ENCODE data around the gene GCA. TPM values are rescaled to one million over a fixed set of nuclear protein-coding genes. Genes with fewer than 3 reads are reported as not detected.

The GCA gene
- polyA plus RNA-seq, 1 donor from 2014 or later = 45.3 TPM

GRCh38 chr2:162315938-162316337, 28.0 kb upstream of the GCA start:
- no peak overlapping the region for H3K27ac ChIP-seq (ENCODE audit: low read length)
- no peak overlapping the region for H2AFZ ChIP-seq (ENCODE audit: low read depth, low read length)
- H3K79me2 ChIP-seq (replicated peaks; ENCODE audit: insufficient read depth, low read length) = no peaks in the 10 kb centered on the region
- H3K9ac ChIP-seq (ENCODE audit: low read length) = no peak overlapping the region
- no peaks in the 10 kb centered on the region for H3F3A ChIP-seq (ENCODE audit: insufficient read depth, low read length, poor library complexity, severe bottlenecking)
- no peaks in the 10 kb centered on the region for H3K27me3 ChIP-seq (ENCODE audit: insufficient read depth, low read depth, low read length)
- H3K36me3 ChIP-seq (ENCODE audit: insufficient read depth, low read length) = no peaks in the 10 kb centered on the region
- H3K9me3 ChIP-seq (ENCODE audit: low read length) = no peaks in the 10 kb centered on the region
- TF ChIP-seq EP300 (conservative IDR thresholded peaks at IDR 0.05; ENCODE audit: poor library complexity, severe bottlenecking) = no peak
- no peak for TF ChIP-seq CTCF (IDR thresholded peaks at IDR 0.05; ENCODE audit: poor library complexity, severe bottlenecking)
- TF ChIP-seq SMC3 (conservative IDR thresholded peaks at IDR 0.05; ENCODE audit: poor library complexity) = no peak
- TF ChIP-seq EZH2 (IDR thresholded peaks at IDR 0.05; ENCODE audit: borderline replicate concordance, insufficient read depth, low read length, poor library complexity, severe bottlenecking) = no peak
- TF ChIP-seq MXI1 (conservative IDR thresholded peaks at IDR 0.05; ENCODE audit: poor library complexity, severe bottlenecking) = no peak
- no peak for TF ChIP-seq RAD21 (conservative IDR thresholded peaks at IDR 0.05)
- TF ChIP-seq REST (IDR thresholded peaks at IDR 0.05; ENCODE audit: borderline replicate concordance) = no peak
- TF ChIP-seq POLR2AphosphoS5 (IDR thresholded peaks at IDR 0.05) = no peak
- no peak for TF ChIP-seq TAF1 (IDR thresholded peaks at IDR 0.05; ENCODE audit: low read depth)
- H3K4me3 ChIP-seq (ENCODE audit: low read length) = no peak overlapping the region
- no peaks in the 10 kb centered on the region for H3K9me2 ChIP-seq (ENCODE audit: insufficient read depth, low read length)
- H3K4me2 ChIP-seq (ENCODE audit: low read length) = no peak overlapping the region
- no peaks in the 10 kb centered on the region for H4K20me1 ChIP-seq (ENCODE audit: insufficient read depth)

- Histone ChIP-seq H3K9me3 (ENCODE audit: low read length) (no peaks in the 10 kb centered on the region), H3K36me3 (ENCODE audit: insufficient read depth, low read length) (no peaks in the 10 kb centered on the region), H3K27me3 (ENCODE audit: insufficient read depth, low read depth, low read length) (no peaks in the 10 kb centered on the region), H3K9ac (ENCODE audit: low read length) (no peak overlapping the region), H3K4me2 (ENCODE audit: low read length) (no peak overlapping the region), H2AFZ (ENCODE audit: low read depth, low read length) (no peak overlapping the region), H4K20me1 (ENCODE audit: insufficient read depth) (no peaks in the 10 kb centered on the region), H3K9me2 (ENCODE audit: insufficient read depth, low read length) (no peaks in the 10 kb centered on the region), H3K27ac (ENCODE audit: low read length) (no peak overlapping the region), H3F3A (ENCODE audit: insufficient read depth, low read length, poor library complexity, severe bottlenecking) (no peaks in the 10 kb centered on the region), H3K4me3 (ENCODE audit: low read length) (no peak overlapping the region), H3K79me2 (replicated peaks; ENCODE audit: insufficient read depth, low read length) (no peaks in the 10 kb centered on the region)
- TF ChIP-seq TAF1 (IDR thresholded peaks at IDR 0.05; ENCODE audit: low read depth) (no peak), MXI1 (conservative IDR thresholded peaks at IDR 0.05; ENCODE audit: poor library complexity, severe bottlenecking) (no peak), CTCF (IDR thresholded peaks at IDR 0.05; ENCODE audit: poor library complexity, severe bottlenecking) (no peak), POLR2AphosphoS5 (IDR thresholded peaks at IDR 0.05) (no peak), EZH2 (IDR thresholded peaks at IDR 0.05; ENCODE audit: borderline replicate concordance, insufficient read depth, low read length, poor library complexity, severe bottlenecking) (no peak), RAD21 (conservative IDR thresholded peaks at IDR 0.05) (no peak), EP300 (conservative IDR thresholded peaks at IDR 0.05; ENCODE audit: poor library complexity, severe bottlenecking) (no peak)
These were observed 27.3 kb upstream of the GCA start for GRCh38 chr2:162316590-162316989.
